Panc1 (cell line): Measurements from ENCODE around the gene YPEL1. TPM values are rescaled to one million over a fixed set of nuclear protein-coding genes. Genes with fewer than 3 reads are reported as not detected.

Source experiments
- ATAC-seq: fragments of 200-7000 bp; cut with Tn5 transposase; 2 replicates; pipeline ENCODE4 v1.9.1; 2020; ENCODE audit warnings: mild to moderate bottlenecking, moderate library complexity
- BruUV-seq: library from RNA; stranded (reverse); fragments of 400-500 nt; replicated peaks from 2 replicates; lab custom pipeline; 2021; lab: Mats Ljungman, UMichigan
- CTCF ChIA-PET: fragments of 300-600 bp; sonication (Branson Sonifier 250); formaldehyde crosslinking; loops from one replicate; lab custom pipeline; 2022; ENCODE audit warnings: antibody characterized with exemption; lab: Charles Lee
- POLR2A ChIA-PET: fragments of 300-600 bp; sonication (Branson Sonifier 250); formaldehyde crosslinking; loops from one replicate; lab custom pipeline; 2022; ENCODE audit warnings: antibody characterized with exemption; lab: Charles Lee
- DNase-seq: peaks from one replicate; pipeline ENCODE4 v3.0.0-alpha.2; 2010; ENCODE audit warnings: low read depth, low spot score
- H3K27ac ChIP-seq: 2 replicates; pipeline ENCODE4 v1.5.1; 2011; ENCODE audit warnings: mild to moderate bottlenecking, low read length, inconsistent platforms
- H3K27me3 ChIP-seq: fragments of 200-500 bp; sonication (Bioruptor generic); 2 replicates; pipeline ENCODE4 v1.6.0; 2014; ENCODE audit warnings: low read length, inconsistent platforms; ENCODE audit not compliant: control insufficient read depth, insufficient read depth
- H3K36me3 ChIP-seq: fragments of 200-500 bp; sonication (Bioruptor generic); 2 replicates; pipeline ENCODE4 v1.5.1; 2014; ENCODE audit warnings: inconsistent platforms, mild to moderate bottlenecking, low read length, moderate library complexity; ENCODE audit not compliant: control insufficient read depth, insufficient read depth
- H3K4me1 ChIP-seq: 2 replicates; pipeline ENCODE4 v1.5.1; 2011; ENCODE audit warnings: inconsistent platforms, mild to moderate bottlenecking, low read length, moderate library complexity; ENCODE audit not compliant: control insufficient read depth, insufficient read depth
- H3K4me3 ChIP-seq, 2 experiments: 2 replicates each; pipeline ENCODE4 v1.5.1; 2011 to 2012; ENCODE audit warnings: low read depth in 2 of 2, low read length in 2 of 2, mild to moderate bottlenecking in 2 of 2, inconsistent platforms in 1 of 2, moderate library complexity in 1 of 2
- H3K9me3 ChIP-seq: fragments of 200-500 bp; sonication (Bioruptor generic); 2 replicates; pipeline ENCODE4 v1.5.1; 2014; ENCODE audit warnings: low read depth, mild to moderate bottlenecking, inconsistent platforms, low read length, moderate library complexity; ENCODE audit not compliant: control insufficient read depth, insufficient read depth
- CTCF ChIP-seq: fragments of 450-650 bp; IDR thresholded peaks from 2 replicates; pipeline ENCODE4 v1.5.1; 2017; ENCODE audit warnings: mild to moderate bottlenecking
- POLR2AphosphoS5 ChIP-seq: IDR thresholded peaks from 2 replicates; pipeline ENCODE4 v1.6.1; 2012; ENCODE audit warnings: mild to moderate bottlenecking, low read depth, low read length, moderate library complexity
- REST ChIP-seq, 2 experiments: IDR thresholded peaks; 2 replicates each; pipeline ENCODE4 v1.6.1; 2011 to 2012; ENCODE audit warnings: low read depth in 2 of 2, control low read depth in 1 of 2, low read length in 1 of 2, mild to moderate bottlenecking in 1 of 2, moderate library complexity in 1 of 2; ENCODE audit not compliant: insufficient read depth in 1 of 2
- SIN3A ChIP-seq: IDR thresholded peaks from 2 replicates; pipeline ENCODE4 v1.6.1; 2012; ENCODE audit warnings: low read depth, mild to moderate bottlenecking, low read length, moderate library complexity, borderline replicate concordance; ENCODE audit not compliant: insufficient read depth
- TCF7L2 ChIP-seq: IDR thresholded peaks from 2 replicates; pipeline ENCODE4 v1.6.1; 2011; ENCODE audit warnings: mild to moderate bottlenecking, low read depth, low read length, inconsistent platforms
- in situ Hi-C: cut with HindIII; loops from 2 replicates; pipeline ENCODE4 v1.10.0; 2016; ENCODE audit warnings: low sequenced_read_pairs, low pct_unique_long_range_greater_than_20kb
- intact Hi-C: fragments of 100-400 bp; cut with micrococcal nuclease; formaldehyde crosslinking; loops from one replicate; pipeline ENCODE4 v1.10.0; 2022; ENCODE audit not compliant: unreplicated experiment
- total RNA-seq: library from RNA; stranded (reverse); gene quantifications from one replicate; pipeline ENCODE4 v1.2.1, GENCODE V29; 2021; ENCODE audit not compliant: unreplicated experiment

Gene YPEL1
- total RNA-seq, 1 experiment from 2014 or later = 4.0 TPM

GRCh38 chr22:21661991-21662390 lies 73.6 kb downstream of the YPEL1 start:
- ChIA-PET CTCF (no interaction called here), POLR2A (no interaction called here)
- no peak overlapping the region for H3K27ac ChIP-seq
- no peaks in the 10 kb centered on the region for H3K9me3 ChIP-seq
- BruUV-seq = no TSS peak
- in situ Hi-C loops (no loop called here), intact Hi-C loops (no loop called here)
- H3K4me1 ChIP-seq = no peaks in the 10 kb centered on the region; the same call in none of the 2 replicates
- no peaks in the 10 kb centered on the region for H3K36me3 ChIP-seq
- H3K27me3 ChIP-seq = no peaks in the 10 kb centered on the region
- ATAC-seq = no peak
- no peak for DNase-seq
- H3K4me3 ChIP-seq = no peak overlapping the region
- TF ChIP-seq POLR2AphosphoS5 (no peak), CTCF (no peak), SIN3A (no peak), REST (IDR thresholded peaks at IDR 0.05; ENCODE audit: insufficient read depth in 1 of 2, low read depth in 2 of 2, low read length in 1 of 2) (no peak), TCF7L2 (no peak)

- ChIA-PET POLR2A (no interaction called here), CTCF (no interaction called here)
- no peaks in the 10 kb centered on the region for H3K9me3 ChIP-seq
- H3K27ac ChIP-seq = no peak overlapping the region
- intact Hi-C loops (no loop called here), in situ Hi-C loops (no loop called here)
- DNase-seq (no peak), ATAC-seq (no peak)
- TF ChIP-seq POLR2AphosphoS5 (no peak), TCF7L2 (no peak), SIN3A (no peak), REST (IDR thresholded peaks at IDR 0.05; ENCODE audit: insufficient read depth in 1 of 2, low read depth in 2 of 2, low read length in 1 of 2) (no peak), CTCF (no peak)
- no TSS peak for BruUV-seq
- H3K4me3 ChIP-seq = no peak overlapping the region
- no peaks in the 10 kb centered on the region for H3K36me3 ChIP-seq
- H3K27me3 ChIP-seq = no peaks in the 10 kb centered on the region
- H3K4me1 ChIP-seq = peaks cover 2% of the 10 kb centered on the region
Observed at GRCh38 chr22:21660904-21661303, 74.7 kb downstream of the YPEL1 start.
